Measurements from ENCODE around the gene LAMC3.

GRCh38 chr9:131084661-131085369, 75.8 kb downstream of the LAMC3 start:
- no peak for TF ChIP-seq TAF1 (IDR thresholded peaks at IDR 0.05; ENCODE audit: low read depth, low read length)
- TF ChIP-seq POLR2A (IDR thresholded peaks at IDR 0.05; ENCODE audit: low read depth, low read length), result no peak
- TF ChIP-seq PAX5 (IDR thresholded peaks at IDR 0.05; ENCODE audit: insufficient read depth, low read length, severe bottlenecking), result no peak
- no peak for TF ChIP-seq POLR2AphosphoS5 (IDR thresholded peaks at IDR 0.05; ENCODE audit: low read depth, low read length)
- TF ChIP-seq SPI1 (IDR thresholded peaks at IDR 0.05; ENCODE audit: low read depth, low read length), result no peak
- no peak for TF ChIP-seq POU2F2 (IDR thresholded peaks at IDR 0.05; ENCODE audit: low read depth, low read length)
